ENCODE results near the gene TCHH.
"Not testable (repeated sequence)": the region's sequence is repeated elsewhere in the genome, so short reads cannot be mapped to it uniquely, and the experiment has no call there.

TCHH gene

DNA sequence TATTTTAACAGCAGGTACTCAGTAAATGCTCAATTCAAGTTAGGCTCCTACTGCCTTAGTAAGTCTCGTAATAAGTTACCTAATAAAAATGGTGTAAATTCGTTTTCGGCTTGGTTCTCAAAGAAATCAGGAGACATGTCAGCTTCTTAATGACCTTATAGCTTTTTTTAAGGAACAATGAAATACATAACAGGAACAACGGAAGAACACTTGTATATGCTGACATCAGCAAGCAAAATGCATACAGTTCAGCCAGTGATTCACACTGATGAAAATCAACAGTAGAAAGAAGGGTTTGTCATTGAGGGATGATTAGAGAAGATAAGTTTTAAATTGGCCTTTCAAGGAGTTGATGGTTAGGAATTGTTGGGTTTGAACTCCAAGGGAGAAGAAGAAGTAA lies 30.5 kb upstream of the TCHH start:
- Histone ChIP-seq H3K4me1 (no peaks in the 10 kb centered on the region), H3K36me3 (ENCODE audit: control insufficient read depth, insufficient read depth, low read length) (no peaks in the 10 kb centered on the region), H3K4me2 (ENCODE audit: low read length) (no peak overlapping the region), H3K4me3 (ENCODE audit: low read depth, low read length) (no peak overlapping the region), H3K27me3 (ENCODE audit: control insufficient read depth, insufficient read depth, low read length) (no peaks in the 10 kb centered on the region), H2AFZ (no peak overlapping the region), H3K79me2 (no peaks in the 10 kb centered on the region), H3K27ac (no peak overlapping the region), H3K9ac (no peak overlapping the region), H3K9me3 (ENCODE audit: control insufficient read depth, low read length) (no peaks in the 10 kb centered on the region)
- TF ChIP-seq, protein P1, sequence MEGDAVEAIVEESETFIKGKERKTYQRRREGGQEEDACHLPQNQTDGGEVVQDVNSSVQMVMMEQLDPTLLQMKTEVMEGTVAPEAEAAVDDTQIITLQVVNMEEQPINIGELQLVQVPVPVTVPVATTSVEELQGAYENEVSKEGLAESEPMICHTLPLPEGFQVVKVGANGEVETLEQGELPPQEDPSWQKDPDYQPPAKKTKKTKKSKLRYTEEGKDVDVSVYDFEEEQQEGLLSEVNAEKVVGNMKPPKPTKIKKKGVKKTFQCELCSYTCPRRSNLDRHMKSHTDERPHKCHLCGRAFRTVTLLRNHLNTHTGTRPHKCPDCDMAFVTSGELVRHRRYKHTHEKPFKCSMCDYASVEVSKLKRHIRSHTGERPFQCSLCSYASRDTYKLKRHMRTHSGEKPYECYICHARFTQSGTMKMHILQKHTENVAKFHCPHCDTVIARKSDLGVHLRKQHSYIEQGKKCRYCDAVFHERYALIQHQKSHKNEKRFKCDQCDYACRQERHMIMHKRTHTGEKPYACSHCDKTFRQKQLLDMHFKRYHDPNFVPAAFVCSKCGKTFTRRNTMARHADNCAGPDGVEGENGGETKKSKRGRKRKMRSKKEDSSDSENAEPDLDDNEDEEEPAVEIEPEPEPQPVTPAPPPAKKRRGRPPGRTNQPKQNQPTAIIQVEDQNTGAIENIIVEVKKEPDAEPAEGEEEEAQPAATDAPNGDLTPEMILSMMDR (IDR thresholded peaks at IDR 0.05), result no peak

DNA sequence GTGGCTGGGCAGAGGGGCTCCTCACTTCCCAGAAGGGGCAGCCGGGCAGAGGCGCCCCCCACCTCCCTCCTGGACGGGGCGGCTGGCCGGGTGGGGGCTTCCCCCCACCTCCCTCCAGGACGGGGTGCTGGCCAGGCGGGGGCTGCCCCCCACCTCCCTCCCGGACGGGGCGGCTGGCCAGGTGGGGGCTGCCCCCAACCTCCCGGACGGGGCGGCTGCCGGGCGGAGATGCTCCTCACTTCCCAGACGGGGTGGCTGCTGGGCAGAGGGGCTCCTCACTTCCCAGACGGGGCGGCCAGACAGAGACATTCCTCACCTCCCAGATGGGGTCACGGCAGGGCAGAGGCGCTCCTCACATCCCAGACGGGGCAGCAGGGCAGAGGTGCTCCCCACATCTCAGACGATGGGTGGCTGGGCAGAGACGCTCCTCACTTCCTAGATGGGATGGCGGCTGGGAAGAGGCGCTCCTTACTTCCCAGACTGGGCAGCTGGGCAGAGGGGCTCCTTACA lies 29.5 kb upstream of the TCHH start:
- not testable (repeated sequence) for H3K9me3 ChIP-seq (ENCODE audit: control insufficient read depth, low read length); H3K4me3 ChIP-seq (ENCODE audit: low read depth, low read length); H3K27me3 ChIP-seq (ENCODE audit: control insufficient read depth, insufficient read depth, low read length); H3K27ac ChIP-seq; H3K4me2 ChIP-seq (ENCODE audit: low read length); H3K9ac ChIP-seq; H3K36me3 ChIP-seq (ENCODE audit: control insufficient read depth, insufficient read depth, low read length); H2AFZ ChIP-seq; H3K79me2 ChIP-seq; H3K4me1 ChIP-seq

DNA sequence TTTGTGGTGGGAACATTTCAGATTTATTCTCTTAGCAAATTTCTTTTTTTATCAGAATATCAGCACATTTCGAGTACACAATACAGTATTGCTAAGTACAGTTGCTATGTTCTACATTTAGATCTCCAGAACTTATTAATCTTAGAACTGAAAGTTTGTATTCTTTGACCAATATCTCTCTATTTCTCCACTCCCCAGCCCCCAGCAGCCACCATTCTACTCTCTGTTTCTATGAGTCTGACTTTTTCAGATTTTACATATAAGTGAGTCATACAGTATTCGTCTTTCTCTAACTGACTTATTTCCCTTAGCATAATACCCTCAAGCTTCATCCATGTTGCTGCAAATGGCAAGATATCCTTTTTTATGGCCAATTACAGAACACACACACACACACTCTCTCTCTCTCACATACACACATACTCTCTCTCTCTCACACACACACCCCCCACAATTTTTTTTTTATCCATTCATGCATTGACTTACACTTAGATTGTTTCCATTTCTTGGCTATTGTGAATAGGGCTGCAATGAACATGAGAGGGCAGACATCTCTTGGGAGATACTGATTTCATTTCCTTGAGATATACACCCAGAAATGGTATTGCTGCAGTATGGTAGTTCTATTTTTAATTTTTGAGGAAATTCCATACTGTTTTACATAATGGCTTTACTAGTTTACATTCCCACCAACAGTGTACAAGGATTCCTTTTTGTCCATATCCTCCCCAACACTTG lies 28.1 kb upstream of the TCHH start:
- H3K9ac ChIP-seq, result no peak overlapping the region
- H3K27me3 ChIP-seq (ENCODE audit: control insufficient read depth, insufficient read depth, low read length), result no peaks in the 10 kb centered on the region
- no peaks in the 10 kb centered on the region for H3K79me2 ChIP-seq
- no peaks in the 10 kb centered on the region for H3K36me3 ChIP-seq (ENCODE audit: control insufficient read depth, insufficient read depth, low read length)
- H3K4me3 ChIP-seq (ENCODE audit: low read depth, low read length), result no peak overlapping the region
- no peaks in the 10 kb centered on the region for H3K4me1 ChIP-seq
- H3K4me2 ChIP-seq (ENCODE audit: low read length), result no peak overlapping the region
- TF ChIP-seq, protein P1 (IDR thresholded peaks at IDR 0.05), result no peak
- no peaks in the 10 kb centered on the region for H3K9me3 ChIP-seq (ENCODE audit: control insufficient read depth, low read length)
- no peak overlapping the region for H2AFZ ChIP-seq
- H3K27ac ChIP-seq, result no peak overlapping the region

DNA sequence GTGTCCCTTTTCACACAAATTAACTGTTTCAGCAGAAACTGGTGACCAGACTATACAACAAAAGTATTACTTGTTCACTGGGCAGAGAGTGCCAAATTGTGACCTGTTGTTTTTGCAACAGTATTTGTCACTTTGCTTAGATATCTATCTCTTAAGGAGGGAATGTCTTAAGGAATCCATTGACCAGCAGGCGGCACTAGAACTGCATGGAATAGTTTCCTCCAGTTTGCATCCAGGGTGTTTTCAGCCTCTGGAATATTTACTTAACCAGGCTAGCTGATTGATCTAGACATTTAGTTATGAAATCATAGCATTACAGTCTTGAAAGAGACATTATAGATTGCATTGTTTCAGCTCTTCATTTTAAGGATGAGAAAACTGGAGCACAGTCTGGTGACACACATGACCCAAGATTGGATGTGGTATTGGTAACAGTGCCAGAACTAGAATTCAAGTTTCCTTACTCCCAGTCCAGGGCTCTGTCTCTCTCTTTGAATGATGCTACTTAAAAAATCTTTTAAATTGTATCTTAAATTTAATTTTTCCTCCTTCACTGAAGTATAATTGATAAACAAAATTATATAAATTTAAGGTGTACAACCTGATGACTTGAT lies 26.8 kb upstream of the TCHH start:
- H3K4me2 ChIP-seq (ENCODE audit: low read length), result no peak overlapping the region
- H3K4me1 ChIP-seq, result no peaks in the 10 kb centered on the region
- no peak overlapping the region for H3K9ac ChIP-seq
- no peaks in the 10 kb centered on the region for H3K9me3 ChIP-seq (ENCODE audit: control insufficient read depth, low read length)
- no peak overlapping the region for H2AFZ ChIP-seq
- no peak overlapping the region for H3K27ac ChIP-seq
- TF ChIP-seq, protein P1 (IDR thresholded peaks at IDR 0.05), result peak; percentile 37
- no peak overlapping the region for H3K4me3 ChIP-seq (ENCODE audit: low read depth, low read length)
- no peaks in the 10 kb centered on the region for H3K79me2 ChIP-seq
- no peaks in the 10 kb centered on the region for H3K36me3 ChIP-seq (ENCODE audit: control insufficient read depth, insufficient read depth, low read length)
- H3K27me3 ChIP-seq (ENCODE audit: control insufficient read depth, insufficient read depth, low read length), result no peaks in the 10 kb centered on the region

DNA sequence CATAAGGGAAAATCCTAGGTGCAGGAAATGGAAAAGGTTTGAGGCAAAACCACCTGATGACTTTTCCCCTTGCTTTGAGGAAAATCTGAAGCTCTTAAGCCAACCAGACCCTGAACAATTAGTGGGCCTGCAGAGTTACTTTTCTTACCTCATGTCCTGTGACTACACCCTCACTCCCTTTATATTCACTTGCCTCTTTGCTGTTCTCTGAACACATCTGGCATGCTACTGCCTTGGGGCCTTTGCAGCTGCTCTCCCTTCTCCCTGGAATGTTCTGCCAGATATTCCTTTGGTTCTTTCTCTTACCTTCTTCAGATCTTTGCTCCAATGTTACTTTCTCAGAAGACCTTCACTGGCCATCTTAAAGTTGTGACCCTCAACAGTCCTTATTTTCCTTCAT lies 22.0 kb upstream of the TCHH start:
- no peaks in the 10 kb centered on the region for H3K36me3 ChIP-seq (ENCODE audit: control insufficient read depth, insufficient read depth, low read length)
- no peaks in the 10 kb centered on the region for H3K27me3 ChIP-seq (ENCODE audit: control insufficient read depth, insufficient read depth, low read length)
- H3K9ac ChIP-seq, result no peak overlapping the region
- no peak overlapping the region for H3K4me3 ChIP-seq (ENCODE audit: low read depth, low read length)
- no peaks in the 10 kb centered on the region for H3K79me2 ChIP-seq
- H3K9me3 ChIP-seq (ENCODE audit: control insufficient read depth, low read length), result no peaks in the 10 kb centered on the region
- H3K4me2 ChIP-seq (ENCODE audit: low read length), result no peak overlapping the region
- H2AFZ ChIP-seq, result no peak overlapping the region
- TF ChIP-seq, protein P1 (IDR thresholded peaks at IDR 0.05), result no peak
- no peak overlapping the region for H3K27ac ChIP-seq
- no peaks in the 10 kb centered on the region for H3K4me1 ChIP-seq

Measured in parathyroid adenoma (tissue), 2 donors.